ENCODE results near the gene GRAMD2A. TPM values are rescaled to one million over a fixed set of nuclear protein-coding genes. Genes with fewer than 3 reads are reported as not detected.

The GRAMD2A gene
- total RNA-seq, 4 donors from 2014 or later = 0.39 to 0.64 TPM; not detected in 2

DNA sequence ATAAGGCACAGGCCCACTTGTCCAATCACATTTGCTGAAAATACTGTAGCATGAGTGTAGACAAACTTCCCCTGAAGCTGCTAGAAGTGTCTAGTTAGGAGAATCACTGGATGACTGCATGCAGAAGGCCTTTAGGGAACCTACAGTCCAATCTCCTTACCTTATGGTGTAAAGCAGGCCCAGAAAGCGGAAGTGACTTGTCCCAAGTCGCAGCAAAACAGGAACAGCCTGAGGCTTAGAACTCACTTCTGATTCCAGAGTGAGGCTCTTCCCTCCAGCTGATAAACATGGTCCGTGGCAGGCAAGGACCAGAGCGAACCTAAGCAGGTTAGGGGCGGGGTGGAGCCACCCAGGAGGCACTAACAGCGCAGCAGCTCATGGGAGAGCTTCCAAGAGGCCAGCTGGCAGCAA is 2.5 kb downstream of the GRAMD2A start:
- H3K36me3 ChIP-seq = peaks cover 0 to 18% of the 10 kb centered on the region in 2 donors
- H3K27ac ChIP-seq = no peak overlapping the region
- peaks cover 18% of the 10 kb centered on the region for H3K27me3 ChIP-seq
- H3K4me3 ChIP-seq = no peak overlapping the region
- 63% methylated on average over 2 of the region's 6 CpGs; no CpG with 5 or more reads in 1 of the 2 donors for WGBS, 2 donors (ENCODE audit: low coverage in 1 of 2)
- TF ChIP-seq POLR2AphosphoS5 (IDR thresholded peaks at IDR 0.05) (no peak), EP300 (IDR thresholded peaks at IDR 0.05) (no peak), POLR2A (IDR thresholded peaks at IDR 0.05) (no peak)
- TF ChIP-seq, protein P1, sequence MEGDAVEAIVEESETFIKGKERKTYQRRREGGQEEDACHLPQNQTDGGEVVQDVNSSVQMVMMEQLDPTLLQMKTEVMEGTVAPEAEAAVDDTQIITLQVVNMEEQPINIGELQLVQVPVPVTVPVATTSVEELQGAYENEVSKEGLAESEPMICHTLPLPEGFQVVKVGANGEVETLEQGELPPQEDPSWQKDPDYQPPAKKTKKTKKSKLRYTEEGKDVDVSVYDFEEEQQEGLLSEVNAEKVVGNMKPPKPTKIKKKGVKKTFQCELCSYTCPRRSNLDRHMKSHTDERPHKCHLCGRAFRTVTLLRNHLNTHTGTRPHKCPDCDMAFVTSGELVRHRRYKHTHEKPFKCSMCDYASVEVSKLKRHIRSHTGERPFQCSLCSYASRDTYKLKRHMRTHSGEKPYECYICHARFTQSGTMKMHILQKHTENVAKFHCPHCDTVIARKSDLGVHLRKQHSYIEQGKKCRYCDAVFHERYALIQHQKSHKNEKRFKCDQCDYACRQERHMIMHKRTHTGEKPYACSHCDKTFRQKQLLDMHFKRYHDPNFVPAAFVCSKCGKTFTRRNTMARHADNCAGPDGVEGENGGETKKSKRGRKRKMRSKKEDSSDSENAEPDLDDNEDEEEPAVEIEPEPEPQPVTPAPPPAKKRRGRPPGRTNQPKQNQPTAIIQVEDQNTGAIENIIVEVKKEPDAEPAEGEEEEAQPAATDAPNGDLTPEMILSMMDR (IDR thresholded peaks at IDR 0.05) = no peak
- H3K4me1 ChIP-seq = peaks cover 0 to 25% (median 0%) of the 10 kb centered on the region in 3 donors
- H3K9me3 ChIP-seq = no peaks in the 10 kb centered on the region
- no peak for ATAC-seq

DNA sequence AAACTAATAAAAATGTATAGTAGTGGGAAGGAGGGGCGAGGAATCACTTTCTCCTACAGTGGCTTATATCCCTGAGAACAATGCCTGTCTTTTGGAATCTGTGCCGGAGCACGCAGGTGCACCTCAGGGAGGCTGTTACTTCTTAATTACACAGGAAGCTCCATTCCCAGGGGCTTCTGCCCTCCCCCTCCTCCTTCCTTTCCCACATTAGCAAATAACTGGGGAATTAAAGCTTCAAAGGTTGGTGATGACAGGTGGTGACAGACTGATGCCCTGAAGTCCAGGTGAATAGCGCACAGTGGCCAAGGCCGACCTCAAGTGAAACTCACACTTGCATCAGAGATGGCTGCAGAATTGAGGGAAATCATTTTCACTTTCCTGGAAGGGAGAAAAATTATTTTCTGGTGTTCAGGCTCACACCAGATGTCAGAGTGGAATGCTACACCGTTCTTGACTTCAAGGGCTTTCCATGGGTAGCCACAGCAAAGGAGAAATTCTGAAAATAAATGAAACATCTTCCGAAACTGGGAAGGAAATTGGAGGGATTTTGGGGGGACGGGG is 3.7 kb downstream of the GRAMD2A start:
- H3K36me3 ChIP-seq = peaks cover 0 to 6% of the 10 kb centered on the region in 2 donors
- H3K4me1 ChIP-seq = peaks cover 0 to 16% (median 0%) of the 10 kb centered on the region in 3 donors
- TF ChIP-seq POLR2A (IDR thresholded peaks at IDR 0.05) (no peak), EP300 (IDR thresholded peaks at IDR 0.05) (no peak), POLR2AphosphoS5 (IDR thresholded peaks at IDR 0.05) (no peak)
- TF ChIP-seq, protein P1 (IDR thresholded peaks at IDR 0.05) = no peak
- H3K27me3 ChIP-seq = peaks cover 18% of the 10 kb centered on the region
- no peaks in the 10 kb centered on the region for H3K9me3 ChIP-seq
- no peak overlapping the region for H3K4me3 ChIP-seq
- no peak for ATAC-seq
- no peak overlapping the region for H3K27ac ChIP-seq
- 76 to 80% methylated on average over 4 to 8 of the region's 8 CpGs for WGBS, 2 donors (ENCODE audit: low coverage in 1 of 2)

DNA sequence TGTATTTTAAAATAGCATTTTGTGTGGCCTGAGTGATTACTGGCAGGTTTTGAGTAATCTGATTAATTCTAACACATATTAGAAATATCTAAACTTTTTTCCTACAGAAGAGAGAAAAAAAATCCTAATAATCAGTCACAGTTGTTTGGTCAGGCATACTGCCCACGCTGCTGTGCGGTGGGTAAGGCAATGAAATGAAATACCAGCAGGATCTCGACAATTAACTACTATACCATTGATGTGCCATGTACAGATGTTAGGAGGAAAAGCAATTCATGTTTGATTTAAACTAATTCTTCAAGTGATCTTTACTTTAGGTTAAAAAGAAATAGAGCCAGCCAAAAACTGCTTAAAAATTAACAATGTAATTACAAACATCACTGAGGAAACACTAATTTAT is 5.2 kb downstream of the GRAMD2A start:
- no peak for TF ChIP-seq EP300 (IDR thresholded peaks at IDR 0.05)
- TF ChIP-seq, protein P1 (IDR thresholded peaks at IDR 0.05) = no peak
- no peak for ATAC-seq
- no peaks in the 10 kb centered on the region for H3K36me3 ChIP-seq
- WGBS, 2 donors (ENCODE audit: low coverage in 1 of 2) = 84 to 93% methylated on average over 3 of the region's 3 CpGs
- peaks cover 0 to 10% (median 0%) of the 10 kb centered on the region in 3 donors for H3K4me1 ChIP-seq
- H3K27ac ChIP-seq = no peak overlapping the region
- no peak overlapping the region for H3K4me3 ChIP-seq
- H3K9me3 ChIP-seq = no peaks in the 10 kb centered on the region
- H3K27me3 ChIP-seq = peaks cover 18% of the 10 kb centered on the region

DNA sequence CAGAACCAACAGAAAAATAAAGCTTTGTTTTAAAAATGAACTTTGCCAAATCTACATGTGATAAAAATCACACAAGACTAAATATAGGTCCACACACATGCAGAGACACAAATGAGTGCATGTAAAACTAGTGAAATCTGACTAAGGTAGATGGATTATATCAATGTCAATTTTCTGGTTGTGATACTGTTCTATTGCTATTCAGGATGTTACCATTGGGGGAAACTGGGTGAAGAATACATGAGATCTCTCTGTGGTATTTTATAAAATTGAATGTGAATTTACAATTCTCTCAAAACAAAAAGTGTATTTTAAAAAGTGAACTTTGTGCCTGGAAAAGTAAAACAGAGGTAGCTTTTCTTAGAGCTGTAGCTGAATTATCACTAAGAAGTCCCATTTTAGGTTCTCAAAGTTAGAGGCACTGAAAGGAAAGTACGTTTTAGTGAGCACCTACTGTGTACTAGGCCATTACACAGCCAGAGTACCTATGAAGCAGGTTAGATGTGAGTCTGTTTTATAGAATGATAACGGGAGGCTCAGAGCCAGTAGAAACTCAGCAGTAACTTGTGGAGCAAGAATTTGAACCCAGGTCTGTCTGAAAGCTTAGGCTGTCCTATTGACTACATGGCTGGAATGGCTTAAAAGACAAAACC is 8.2 kb downstream of the GRAMD2A start:
- Histone ChIP-seq H3K27me3 (peaks cover 7% of the 10 kb centered on the region), H3K4me3 (no peak overlapping the region), H3K4me1 (peaks cover 0 to 3% (median 2%) of the 10 kb centered on the region in 3 donors), H3K9me3 (no peaks in the 10 kb centered on the region), H3K27ac (no peak overlapping the region), H3K36me3 (no peaks in the 10 kb centered on the region)
- no peak for ATAC-seq
- TF ChIP-seq POLR2A (IDR thresholded peaks at IDR 0.05) = no peak
- TF ChIP-seq, protein P1 (IDR thresholded peaks at IDR 0.05) = no peak
- TF ChIP-seq EP300 (IDR thresholded peaks at IDR 0.05) = no peak
- TF ChIP-seq POLR2AphosphoS5 (IDR thresholded peaks at IDR 0.05) = no peak
- 81 to 100% methylated on average over 1 to 2 of the region's 2 CpGs for WGBS, 2 donors (ENCODE audit: low coverage in 1 of 2)
